H1 (cell line): ENCODE results near the gene DBP. TPM values are rescaled to one million over a fixed set of nuclear protein-coding genes. Genes with fewer than 3 reads are reported as not detected.

Experiments
- CTBP2 ChIP-seq: IDR thresholded peaks from 2 replicates; pipeline ENCODE4 v1.7.0; 2011; ENCODE audit warnings: borderline replicate concordance, mild to moderate bottlenecking, moderate library complexity, mixed read lengths, low read length; ENCODE audit not compliant: insufficient read depth, insufficient read length
- JUN ChIP-seq: IDR thresholded peaks from 2 replicates; pipeline ENCODE4 v1.6.1; 2011; ENCODE audit warnings: low read depth, mild to moderate bottlenecking, improper control_type of control experiment, low read length
- RNF2 ChIP-seq: fragments of 200-900, 300-1000 bp; sonication (generic); IDR thresholded peaks from 2 replicates; pipeline ENCODE4 v1.7.1; 2016; ENCODE audit warnings: borderline replicate concordance, low read depth, mild to moderate bottlenecking, antibody characterized with exemption, low read length; ENCODE audit not compliant: poor library complexity, severe bottlenecking; ENCODE audit errors: missing control alignments
- polyA plus RNA-seq, 7 experiments: library from polyadenylated mRNA; depleted of rRNA in 3 of 7; stranded (reverse) in 5 of 7; unstranded in 2 of 7; fragments of >200 nt in 5 of 7; fragments of 200-250 nt in 2 of 7; gene quantifications; 1 replicate in 5 of 7; 2 replicates in 1 of 7; 4 replicates in 1 of 7; pipeline versions ENCODE4 v1.2.1 to v1.2.3, GENCODE V29; 2011 to 2013; ENCODE audit warnings: missing spikeins in 2 of 7, mixed read lengths in 2 of 7
- total RNA-seq: library from RNA; stranded (reverse); fragmentation: NEBNext Ultra II Directional; extraction: Animal tissue kit (Norgen Biotek cat#: 25700); gene quantifications from 2 replicates; pipeline ENCODE4 v1.2.1, GENCODE V29; 2021
- TF ChIP-seq, protein P1 (sequence below): IDR thresholded peaks from 2 replicates; pipeline ENCODE4 v1.6.1; 2011; ENCODE audit warnings: low read depth, mild to moderate bottlenecking, low read length; ENCODE audit not compliant: insufficient read depth

Gene DBP
- total and polyA plus RNA-seq, 2 of the 8 experiments (the other 6 are each of a cell fraction or from before 2014, with no cell fraction given) = 7.5 to 8.3 TPM

GRCh38 chr19:48650974-48651682, 13.9 kb upstream of the DBP start (continued):
- TF ChIP-seq, protein P1, sequence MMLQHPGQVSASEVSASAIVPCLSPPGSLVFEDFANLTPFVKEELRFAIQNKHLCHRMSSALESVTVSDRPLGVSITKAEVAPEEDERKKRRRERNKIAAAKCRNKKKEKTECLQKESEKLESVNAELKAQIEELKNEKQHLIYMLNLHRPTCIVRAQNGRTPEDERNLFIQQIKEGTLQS = no peak
- TF ChIP-seq CTBP2 (no peak), JUN (no peak), RNF2 (no peak)
